ENCODE data around the gene IDH2.

IDH2 gene

GRCh38 chr15:90126596-90127435 lies 24.5 kb upstream of the IDH2 start:
- no peak for DNase-seq (ENCODE audit: low spot score)
- TF ChIP-seq CTCF (IDR thresholded peaks at IDR 0.05; ENCODE audit: extremely low read depth, missing control alignments), result no peak

GRCh38 chr15:90126022-90126421 lies 23.8 kb upstream of the IDH2 start:
- DNase-seq (ENCODE audit: low spot score), result no peak
- no peak for TF ChIP-seq CTCF (IDR thresholded peaks at IDR 0.05; ENCODE audit: extremely low read depth, missing control alignments)

- no peak for TF ChIP-seq CTCF (IDR thresholded peaks at IDR 0.05; ENCODE audit: extremely low read depth, missing control alignments)
- DNase-seq (ENCODE audit: low spot score), result no peak
Measured at GRCh38 chr15:90124507-90124906, 22.2 kb upstream of the IDH2 start.

- DNase-seq (ENCODE audit: low spot score), result no peak
- no peak for TF ChIP-seq CTCF (IDR thresholded peaks at IDR 0.05; ENCODE audit: extremely low read depth, missing control alignments)
Measured at GRCh38 chr15:90121086-90121485, 18.8 kb upstream of the IDH2 start.

- TF ChIP-seq CTCF (IDR thresholded peaks at IDR 0.05; ENCODE audit: extremely low read depth, missing control alignments), result no peak
- DNase-seq (ENCODE audit: low spot score), result no peak
Measured at GRCh38 chr15:90119367-90119766, 17.1 kb upstream of the IDH2 start.

- TF ChIP-seq CTCF (IDR thresholded peaks at IDR 0.05; ENCODE audit: extremely low read depth, missing control alignments), result no peak
- DNase-seq (ENCODE audit: low spot score), result no peak
Measured at GRCh38 chr15:90115783-90116182, 13.5 kb upstream of the IDH2 start.

- no peak for TF ChIP-seq CTCF (IDR thresholded peaks at IDR 0.05; ENCODE audit: extremely low read depth, missing control alignments)
- no peak for DNase-seq (ENCODE audit: low spot score)
Measured at GRCh38 chr15:90114451-90114901, 12.2 kb upstream of the IDH2 start.
